Globus pallidus (tissue), 1 donor: ENCODE data around the gene KLK15.

Experiments
- DNase-seq: peaks from one replicate; pipeline ENCODE4 v3.0.0-alpha.2; 2015; ENCODE audit warnings: low spot score

The KLK15 gene

DNA sequence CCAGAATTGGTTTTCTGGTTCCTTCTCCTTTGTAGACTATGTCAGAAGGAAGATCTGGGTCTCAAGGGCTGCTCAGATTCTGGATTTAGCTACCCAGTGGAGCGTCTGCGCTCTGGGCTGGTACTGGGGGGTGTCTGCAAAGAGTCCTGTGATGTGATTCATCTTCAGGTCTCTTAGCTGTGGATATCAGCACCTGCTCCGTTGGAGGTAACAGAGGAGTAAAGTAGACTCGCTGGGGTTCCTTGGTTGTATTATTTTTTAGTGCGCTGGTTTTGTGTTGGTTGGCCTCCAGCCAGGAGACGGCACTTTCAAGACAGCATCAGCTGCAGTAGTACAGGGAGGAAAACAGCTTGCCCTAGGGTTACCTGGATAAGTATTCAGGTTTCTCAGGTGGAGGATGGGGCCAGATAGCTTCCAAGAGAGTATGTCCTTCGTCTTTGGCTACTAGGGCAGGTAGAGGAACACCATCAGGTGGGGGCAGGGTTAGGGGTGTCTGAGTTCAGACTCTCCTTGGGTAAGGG lies 10.4 kb upstream of the KLK15 start:
- DNase-seq = no peak

DNA sequence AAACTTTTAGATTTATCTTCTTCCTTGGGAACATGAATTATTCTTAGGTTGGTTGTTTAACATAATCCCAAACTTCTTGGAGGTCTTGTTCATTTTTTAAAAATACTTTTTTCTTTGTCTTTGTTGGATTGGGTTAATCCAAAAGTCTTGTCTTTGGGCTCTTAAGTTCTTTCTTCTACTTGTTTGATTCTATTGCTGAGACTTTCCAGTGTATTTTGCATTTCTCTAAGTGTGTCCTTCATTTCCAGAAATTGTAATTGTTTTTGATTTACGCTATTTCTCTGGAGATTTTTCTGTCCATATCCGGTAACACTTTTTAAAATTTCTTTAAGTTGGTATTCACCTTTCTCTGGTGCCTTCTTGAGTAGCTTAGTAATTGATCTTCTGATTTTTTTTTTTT lies 9.8 kb upstream of the KLK15 start:
- DNase-seq = no peak

DNA sequence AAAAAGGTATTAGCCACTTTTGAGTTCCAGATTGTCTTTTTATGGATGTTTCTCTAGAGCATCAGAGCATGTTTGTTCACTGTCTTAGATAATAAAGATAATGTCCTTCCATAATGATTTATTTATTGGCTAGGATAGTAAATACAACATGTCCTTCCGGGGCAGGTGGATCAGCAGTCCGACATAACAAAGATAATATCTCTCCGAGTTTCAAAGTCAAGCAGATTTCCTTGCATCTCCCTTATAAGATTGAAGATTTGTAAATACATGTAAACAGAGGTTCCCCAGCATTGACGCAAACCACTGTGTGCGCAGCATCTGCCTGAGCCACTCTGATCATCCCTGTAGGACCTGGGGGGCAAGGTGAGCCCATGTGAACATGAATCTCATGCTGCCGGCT lies 8.8 kb upstream of the KLK15 start:
- no peak for DNase-seq

DNA sequence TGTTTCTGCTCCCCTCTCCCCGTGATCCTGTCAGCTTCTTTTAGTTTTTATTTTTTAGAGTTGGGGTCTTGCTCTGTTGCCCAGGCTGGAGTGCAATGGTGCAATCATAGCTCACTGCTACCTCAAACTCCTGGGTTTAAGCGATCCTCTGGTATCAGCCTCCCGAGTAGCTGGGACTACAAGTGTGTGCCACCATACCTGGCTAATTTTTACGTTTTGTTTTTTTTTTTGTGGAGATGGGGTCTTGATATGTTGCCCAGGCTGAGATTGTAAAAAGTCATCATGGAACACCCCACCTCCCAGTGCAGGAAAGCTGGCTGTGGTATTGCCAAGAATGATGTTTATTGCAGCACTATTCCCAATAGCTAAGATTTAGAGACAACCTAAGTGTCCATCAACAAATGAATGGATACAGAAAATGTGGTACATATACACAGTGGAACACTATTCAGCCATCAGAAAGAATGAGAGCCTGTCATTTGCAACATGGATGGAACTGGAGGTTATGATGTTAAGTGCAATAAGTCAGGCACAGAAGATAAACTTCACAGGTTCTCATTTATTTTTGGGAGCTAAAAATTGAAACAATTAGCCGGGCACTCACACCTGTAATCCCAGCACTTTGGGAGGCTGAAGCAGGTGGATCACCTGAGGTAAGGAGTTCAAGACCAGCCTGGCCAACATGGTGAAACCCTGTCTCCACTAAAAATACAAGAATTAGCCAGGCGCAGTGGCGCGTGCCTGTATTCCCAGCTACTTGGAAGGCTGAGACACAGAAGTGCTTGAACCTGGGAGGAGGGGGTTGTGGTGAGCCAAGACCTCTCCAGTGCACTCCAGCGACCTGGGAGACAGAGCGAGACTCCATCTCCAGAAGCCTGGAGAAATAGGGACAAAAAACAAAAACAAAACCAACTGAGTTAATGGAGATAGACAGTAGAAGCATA lies 6.6 kb upstream of the KLK15 start:
- no peak for DNase-seq

- no peak for DNase-seq
Observed at GRCh38 chr19:50838239-50838638, 4.9 kb upstream of the KLK15 start.

DNA sequence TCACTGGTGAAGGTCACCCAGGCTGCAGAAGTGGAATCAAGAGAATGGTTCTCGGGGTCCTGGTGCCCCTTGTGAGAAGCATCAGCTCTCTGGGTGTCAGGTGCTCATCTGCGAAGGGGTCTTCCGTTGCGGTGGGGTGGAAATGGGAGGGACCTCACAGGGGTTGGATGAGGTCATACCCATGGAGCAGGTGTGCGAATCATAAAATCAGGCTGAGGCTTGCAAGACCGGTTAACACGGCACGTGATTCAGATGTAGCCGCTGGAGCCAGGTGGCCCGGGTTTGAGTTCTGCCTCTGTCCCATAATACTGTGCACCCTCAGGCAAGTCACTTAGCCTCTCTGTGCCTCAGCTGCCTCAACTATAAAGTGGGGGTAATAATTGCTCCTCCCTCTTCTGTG lies 3.9 kb upstream of the KLK15 start:
- DNase-seq = no peak

- no peak for DNase-seq
Observed at GRCh38 chr19:50836543-50837195, 3.3 kb upstream of the KLK15 start.

- peak; percentile 33 for DNase-seq
Observed at GRCh38 chr19:50835785-50836542, 2.6 kb upstream of the KLK15 start.

DNA sequence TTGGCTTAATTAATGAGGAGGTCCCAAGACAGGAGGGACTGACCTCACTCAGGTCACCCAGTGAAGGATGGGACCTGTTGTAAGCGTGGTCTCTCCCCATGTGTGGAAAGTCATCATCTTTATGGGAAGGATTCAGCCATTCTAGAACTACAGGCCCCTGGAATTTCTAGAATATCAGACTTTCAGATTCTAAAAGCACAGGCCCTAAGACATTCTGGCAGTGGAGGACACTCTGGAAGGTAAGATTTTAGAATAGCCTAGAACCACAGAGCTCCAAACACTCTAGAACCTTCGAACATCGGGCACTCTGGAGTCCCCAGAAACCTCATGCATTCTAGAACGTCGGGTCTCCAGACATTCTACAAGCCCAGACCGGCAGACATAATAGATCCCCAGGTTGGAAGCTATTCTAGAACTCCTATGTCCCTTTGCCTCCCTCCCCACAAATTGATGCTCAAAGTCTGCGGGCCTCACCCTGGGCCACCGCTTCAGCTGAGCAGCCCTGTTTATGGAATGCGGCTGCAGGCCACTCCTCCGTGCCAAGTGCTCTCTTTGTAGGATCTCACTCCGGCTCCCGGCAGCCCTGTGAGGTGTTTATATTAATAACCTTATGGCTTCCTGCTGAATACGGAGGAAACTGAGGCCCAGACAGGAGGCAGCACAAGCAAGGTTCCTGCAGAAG lies 1.9 kb upstream of the KLK15 start:
- DNase-seq = no peak

DNA sequence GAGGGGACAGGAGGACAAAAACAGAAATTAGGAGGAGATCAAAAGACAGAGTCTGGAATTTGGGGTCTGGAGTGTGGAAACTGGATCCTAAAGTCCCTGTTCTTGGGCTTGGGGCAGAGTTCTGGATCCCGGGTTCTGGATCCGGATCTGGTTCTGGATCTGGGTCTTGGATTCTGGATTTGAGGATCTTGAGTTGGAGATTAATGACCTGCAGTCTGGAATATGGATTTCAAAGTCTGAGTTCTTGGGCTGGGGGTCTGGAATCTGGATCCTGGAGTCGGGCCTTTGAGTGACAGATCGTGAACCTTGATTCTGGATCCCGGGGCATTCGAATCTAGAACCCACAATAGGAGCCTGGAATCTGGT lies 411 bp upstream of the KLK15 start:
- no peak for DNase-seq

DNA sequence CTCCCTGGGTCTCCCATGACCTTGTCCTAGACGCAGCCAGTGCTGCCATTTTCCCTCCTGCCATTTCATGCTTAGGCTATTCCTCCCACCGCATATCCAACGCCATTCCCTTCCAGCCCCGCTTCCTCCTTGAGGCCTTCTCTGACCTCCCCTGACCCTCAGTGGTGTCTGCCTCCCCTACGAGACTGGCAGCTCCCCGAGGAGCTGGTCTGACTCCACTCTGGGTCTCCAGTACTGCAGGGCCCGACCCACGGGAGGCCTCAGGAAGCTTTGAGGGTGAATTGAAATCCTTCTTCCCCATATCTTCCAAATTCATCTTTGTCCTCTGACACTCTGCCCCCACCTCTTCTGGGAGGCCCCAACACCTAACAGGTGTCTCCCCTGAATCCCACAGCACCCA lies 708 bp downstream of the KLK15 start:
- DNase-seq = no peak

GRCh38 chr19:50831026-50831396 lies 2.4 kb downstream of the KLK15 start:
- DNase-seq = no peak

- DNase-seq = no peak
Observed at GRCh38 chr19:50830266-50831025, 2.9 kb downstream of the KLK15 start.

- DNase-seq = no peak
Observed at GRCh38 chr19:50829801-50830200, 3.6 kb downstream of the KLK15 start.

GRCh38 chr19:50827476-50827875 lies 5.9 kb downstream of the KLK15 start:
- no peak for DNase-seq

DNA sequence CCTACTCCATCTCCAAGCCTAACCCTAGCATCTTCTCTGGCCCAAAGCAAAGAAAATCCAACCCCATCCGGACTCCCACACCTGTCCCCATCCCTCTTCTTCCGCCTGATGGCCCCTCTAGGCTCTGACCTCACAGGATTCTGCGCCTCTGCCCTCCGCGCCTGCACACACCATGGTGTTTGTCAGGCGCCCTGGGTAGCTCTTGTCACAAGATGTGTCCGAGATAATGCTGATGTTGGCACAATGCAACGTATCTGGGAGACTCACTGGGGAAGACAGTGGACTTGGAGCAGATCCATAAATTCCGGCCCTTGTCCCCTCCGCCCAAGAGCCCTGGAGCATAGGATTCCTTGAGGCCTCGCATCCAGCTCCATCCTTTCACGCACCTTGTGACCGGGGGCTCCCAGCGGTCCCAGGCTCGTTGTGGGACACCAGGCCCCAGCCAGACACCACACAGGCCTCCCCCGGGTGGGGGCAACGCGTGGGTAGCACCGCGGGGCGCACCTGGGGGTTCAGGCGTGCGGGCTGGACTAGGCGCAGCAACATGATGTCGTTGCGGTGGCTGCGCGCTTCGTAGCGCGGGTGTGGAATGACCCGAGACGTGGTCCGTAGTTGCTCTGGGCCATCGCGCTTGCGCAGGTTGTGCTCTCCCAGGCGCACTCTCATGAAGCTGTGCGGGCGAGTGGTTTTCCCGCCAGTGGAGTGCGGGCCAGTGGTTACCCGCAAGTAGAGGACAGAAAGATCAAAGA lies 6.7 kb downstream of the KLK15 start:
- DNase-seq = no peak

DNA sequence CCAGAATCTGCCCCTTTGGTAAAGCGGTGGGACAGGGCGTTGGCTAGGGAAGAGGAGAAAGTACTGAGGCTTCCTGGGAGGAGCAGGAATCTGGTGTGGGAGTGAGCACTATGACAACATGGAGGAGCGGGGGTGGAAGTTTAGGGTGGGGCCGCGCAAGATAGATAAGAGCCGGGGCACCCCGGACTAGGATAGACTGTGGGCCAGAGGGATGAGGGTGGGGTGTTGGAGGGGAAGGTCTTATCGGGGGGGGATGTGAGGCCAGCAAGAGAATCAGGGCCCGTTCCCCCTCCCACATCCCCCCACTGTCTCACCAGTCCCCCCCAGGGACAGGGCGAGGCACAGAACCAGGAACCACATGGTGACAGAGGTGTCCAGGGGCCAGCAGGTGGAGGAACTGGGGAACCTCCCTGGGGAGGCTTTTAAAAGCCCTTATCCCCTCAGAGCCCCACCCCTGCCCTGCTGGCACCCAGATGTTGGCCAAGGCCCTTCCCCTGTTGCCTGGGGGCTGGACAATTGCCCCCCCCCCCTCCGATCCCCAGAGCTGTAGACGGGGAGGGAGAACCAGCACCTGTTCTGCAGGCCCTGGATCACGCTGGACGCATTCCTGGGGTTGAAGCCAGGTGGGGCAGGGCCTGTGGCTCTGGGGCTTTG lies 9.9 kb downstream of the KLK15 start, which contains the start of gene KLK1:
Gene KLK1 (minus strand): TSS at position 399 of the 654 bp plus-strand sequence. CDS start 39 bp downstream, at position 360.
- DNase-seq = no peak

DNA sequence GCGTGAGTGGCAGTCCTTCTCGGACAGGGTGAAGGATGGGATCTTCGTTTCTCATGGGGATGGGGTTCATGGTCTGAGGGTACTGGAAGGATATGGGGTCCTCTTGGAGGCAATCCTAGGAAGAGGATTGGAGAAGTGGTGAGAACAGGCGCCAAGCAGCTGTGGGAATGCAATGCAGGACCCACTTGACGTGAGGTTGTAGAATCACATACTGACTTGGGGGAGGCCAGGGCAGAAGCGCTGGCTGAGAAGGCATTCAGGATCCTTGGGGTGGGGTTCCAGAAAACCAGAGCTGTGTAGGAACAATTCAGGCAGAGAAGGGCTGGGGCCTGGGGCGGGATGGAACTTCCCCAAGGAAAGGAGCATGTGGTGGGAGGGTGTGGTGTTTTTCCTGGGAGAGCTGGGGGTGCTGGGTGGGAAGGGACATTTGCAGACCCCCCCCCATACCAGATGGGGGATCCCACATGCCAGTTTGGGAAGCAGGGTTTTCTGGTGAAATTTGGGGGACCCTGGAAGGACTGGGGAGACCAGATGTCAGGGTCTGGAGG lies 10.6 kb downstream of the KLK15 start:
- DNase-seq = no peak

- DNase-seq = no peak
Observed at GRCh38 chr19:50821622-50822021, 11.8 kb downstream of the KLK15 start.

DNA sequence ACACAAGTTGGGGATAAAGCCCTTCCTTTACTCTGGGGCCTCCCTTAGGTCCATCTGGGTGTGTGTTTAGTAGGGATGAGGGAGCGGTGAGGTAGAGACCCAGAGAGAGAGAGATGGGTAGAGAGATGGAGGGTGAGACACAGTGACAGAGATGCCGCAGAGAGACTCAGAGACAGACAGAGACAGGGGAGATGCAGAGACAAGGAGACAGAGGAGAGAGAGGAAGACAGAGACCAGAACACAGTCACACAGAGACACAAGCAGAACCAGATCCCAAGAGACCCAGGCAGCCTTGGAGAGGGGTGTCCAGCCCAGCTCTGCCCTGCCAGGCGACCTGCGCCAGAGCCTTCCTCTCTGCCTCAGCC lies 12.1 kb downstream of the KLK15 start:
- no peak for DNase-seq
